Tibial nerve (tissue), 4 donors: Measurements from ENCODE around the gene PIK3CA.

Source experiments
- EP300 ChIP-seq, 2 donors: sonication (generic); formaldehyde crosslinking; IDR thresholded peaks; one replicate each; pipeline ENCODE4 v1.6.1; 2017; ENCODE audit warnings: antibody characterized with exemption in 2 of 2, mild to moderate bottlenecking in 1 of 2
- POLR2A ChIP-seq, 2 donors: fragments of 450-650 bp; IDR thresholded peaks; one replicate each; pipeline ENCODE4 v1.6.1; 2017; ENCODE audit warnings: antibody characterized with exemption in 2 of 2, mild to moderate bottlenecking in 2 of 2, moderate library complexity in 2 of 2
- TF ChIP-seq, protein P1 (sequence below), 5 experiments: fragments of 200-600 bp in 3 of 5; fragments of 450-650 bp in 2 of 5; sonication (generic) in 3 of 5; IDR thresholded peaks; one replicate each; pipeline ENCODE4 v1.5.1; 2016 to 2019; ENCODE audit warnings: antibody characterized with exemption in 5 of 5, mild to moderate bottlenecking in 3 of 5, moderate library complexity in 2 of 5

- TF ChIP-seq, protein P1, sequence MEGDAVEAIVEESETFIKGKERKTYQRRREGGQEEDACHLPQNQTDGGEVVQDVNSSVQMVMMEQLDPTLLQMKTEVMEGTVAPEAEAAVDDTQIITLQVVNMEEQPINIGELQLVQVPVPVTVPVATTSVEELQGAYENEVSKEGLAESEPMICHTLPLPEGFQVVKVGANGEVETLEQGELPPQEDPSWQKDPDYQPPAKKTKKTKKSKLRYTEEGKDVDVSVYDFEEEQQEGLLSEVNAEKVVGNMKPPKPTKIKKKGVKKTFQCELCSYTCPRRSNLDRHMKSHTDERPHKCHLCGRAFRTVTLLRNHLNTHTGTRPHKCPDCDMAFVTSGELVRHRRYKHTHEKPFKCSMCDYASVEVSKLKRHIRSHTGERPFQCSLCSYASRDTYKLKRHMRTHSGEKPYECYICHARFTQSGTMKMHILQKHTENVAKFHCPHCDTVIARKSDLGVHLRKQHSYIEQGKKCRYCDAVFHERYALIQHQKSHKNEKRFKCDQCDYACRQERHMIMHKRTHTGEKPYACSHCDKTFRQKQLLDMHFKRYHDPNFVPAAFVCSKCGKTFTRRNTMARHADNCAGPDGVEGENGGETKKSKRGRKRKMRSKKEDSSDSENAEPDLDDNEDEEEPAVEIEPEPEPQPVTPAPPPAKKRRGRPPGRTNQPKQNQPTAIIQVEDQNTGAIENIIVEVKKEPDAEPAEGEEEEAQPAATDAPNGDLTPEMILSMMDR (IDR thresholded peaks at IDR 0.05): no peak
- TF ChIP-seq POLR2A (IDR thresholded peaks at IDR 0.05) (no peak), EP300 (IDR thresholded peaks at IDR 0.05) (no peak)
Measured at GRCh38 chr3:179166561-179167201, 18.5 kb downstream of the PIK3CA start.
